Endometrium (tissue), 2 donors: Measurements from ENCODE around the gene ACP2.

Source experiments
- FAIRE-seq: peaks from 2 replicates; lab custom pipeline; 2012; peaks lifted over from hg19 to GRCh38; lab: Jason Lieb, UNC
- donor health status: control.
- donor health status: control.

Gene ACP2, protein sequence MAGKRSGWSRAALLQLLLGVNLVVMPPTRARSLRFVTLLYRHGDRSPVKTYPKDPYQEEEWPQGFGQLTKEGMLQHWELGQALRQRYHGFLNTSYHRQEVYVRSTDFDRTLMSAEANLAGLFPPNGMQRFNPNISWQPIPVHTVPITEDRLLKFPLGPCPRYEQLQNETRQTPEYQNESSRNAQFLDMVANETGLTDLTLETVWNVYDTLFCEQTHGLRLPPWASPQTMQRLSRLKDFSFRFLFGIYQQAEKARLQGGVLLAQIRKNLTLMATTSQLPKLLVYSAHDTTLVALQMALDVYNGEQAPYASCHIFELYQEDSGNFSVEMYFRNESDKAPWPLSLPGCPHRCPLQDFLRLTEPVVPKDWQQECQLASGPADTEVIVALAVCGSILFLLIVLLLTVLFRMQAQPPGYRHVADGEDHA

DNA sequence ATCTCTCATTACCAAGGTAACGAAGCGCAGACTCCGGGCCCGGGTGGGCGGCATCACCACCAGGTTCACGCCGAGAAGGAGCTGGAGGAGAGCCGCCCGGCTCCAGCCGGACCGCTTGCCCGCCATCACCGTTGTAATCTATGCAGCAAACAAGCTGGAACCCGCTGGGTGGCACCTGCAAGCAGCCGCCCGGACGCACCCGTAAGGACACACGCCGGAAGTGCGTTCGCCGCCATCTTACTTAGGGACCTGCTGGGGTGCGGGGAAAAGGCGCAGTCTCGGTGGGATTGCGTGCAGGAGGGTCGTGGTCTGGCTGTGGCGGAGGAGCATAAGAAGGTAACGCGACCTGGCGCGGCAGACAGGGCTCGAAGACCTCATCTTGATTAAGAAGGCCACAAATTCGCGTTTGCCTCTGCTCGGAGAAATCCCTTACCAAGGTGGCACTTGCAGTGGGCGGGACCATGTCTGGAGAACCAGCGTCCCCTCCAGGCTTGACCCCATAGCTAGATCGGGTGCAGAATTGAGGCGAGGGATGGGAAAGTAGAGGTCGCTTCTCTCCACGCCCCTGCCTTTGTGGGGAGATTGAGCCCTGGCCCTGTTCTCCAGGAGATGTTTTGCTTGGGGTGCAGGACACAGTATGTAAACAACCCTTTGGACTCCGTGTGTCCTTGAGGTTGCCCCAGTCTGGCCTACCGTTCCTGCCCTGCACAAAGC is at the start of gene ACP2:
ACP2 (minus strand) TSS at position 151 of the 714 bp plus-strand sequence; CDS start at position 126, 25 bp downstream.
- FAIRE-seq: no peak

DNA sequence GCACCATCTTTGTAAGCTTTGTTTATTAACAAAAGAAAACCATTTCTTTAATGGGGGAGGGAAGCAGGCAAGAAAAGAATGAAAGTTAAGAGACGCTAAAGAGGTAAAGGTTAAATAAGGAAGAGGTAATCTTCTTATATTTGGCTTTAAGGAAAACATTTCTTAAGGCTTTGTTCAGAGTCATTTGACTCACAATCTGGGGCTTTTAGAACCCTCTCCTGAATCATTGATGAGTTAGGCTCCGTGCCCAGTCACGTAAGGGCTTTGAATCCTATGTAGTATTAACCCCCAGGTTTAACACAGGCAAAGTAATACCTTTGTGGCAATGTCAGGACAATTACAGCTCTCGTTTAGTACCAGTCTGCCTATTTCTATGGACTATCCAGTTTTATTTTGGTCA is 47.4 kb upstream of the ACP2 start:
- no peak for FAIRE-seq

DNA sequence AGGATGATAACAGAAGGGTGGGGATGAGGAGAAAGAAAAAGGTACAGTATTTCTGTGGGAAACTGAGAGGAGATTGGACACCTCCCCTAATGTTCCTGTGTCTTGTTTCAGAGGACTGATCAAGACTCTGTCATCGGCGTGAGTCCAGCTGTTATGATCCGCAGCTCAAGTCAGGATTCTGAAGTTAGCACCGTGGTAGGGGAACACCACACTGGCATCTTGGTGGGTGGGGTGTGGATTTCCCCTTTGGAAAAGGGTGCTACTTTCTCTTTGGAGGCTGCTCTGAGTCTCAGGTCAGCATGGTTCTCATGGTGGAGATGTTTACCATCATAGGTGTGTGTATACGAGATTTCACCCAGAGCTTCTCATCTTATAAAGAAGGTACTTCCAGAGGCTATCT is 46.8 kb upstream of the ACP2 start:
- no peak for FAIRE-seq

DNA sequence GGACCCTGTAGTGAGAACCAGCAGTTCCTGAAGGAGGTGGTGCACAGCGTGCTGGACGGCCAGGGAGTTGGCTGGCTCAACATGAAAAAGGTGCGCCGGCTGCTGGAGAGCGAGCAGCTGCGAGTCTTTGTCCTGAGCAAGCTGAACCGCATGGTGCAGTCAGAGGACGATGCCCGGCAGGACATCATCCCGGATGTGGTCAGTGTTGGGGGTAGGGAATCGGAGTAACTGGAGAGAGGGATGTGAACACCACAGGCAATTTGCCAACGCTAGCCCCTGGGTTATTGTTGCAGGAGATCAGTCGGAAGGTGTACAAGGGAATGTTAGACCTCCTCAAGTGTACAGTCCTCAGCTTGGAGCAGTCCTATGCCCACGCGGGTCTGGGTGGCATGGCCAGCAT is 41.2 kb upstream of the ACP2 start:
- no peak for FAIRE-seq

DNA sequence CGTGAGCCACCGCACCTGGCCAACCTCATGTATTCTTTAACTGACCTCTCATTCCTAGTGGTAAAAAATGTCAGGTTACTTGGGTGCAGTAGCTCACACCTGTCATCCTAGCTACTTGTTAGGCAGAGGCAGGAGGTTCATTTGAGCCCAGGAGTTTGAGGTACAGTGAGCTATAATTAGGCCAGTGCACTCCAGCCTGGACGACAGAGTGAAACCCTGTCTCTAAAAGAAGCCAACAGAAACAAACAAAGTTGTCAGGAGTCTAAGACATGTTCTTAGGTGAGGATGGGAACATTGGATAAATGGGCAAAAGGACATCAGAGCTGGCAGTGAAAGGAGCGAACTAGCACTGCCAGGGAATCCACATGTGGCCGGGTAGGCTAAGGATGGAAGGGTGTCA is 39.5 kb upstream of the ACP2 start:
- no peak for FAIRE-seq

DNA sequence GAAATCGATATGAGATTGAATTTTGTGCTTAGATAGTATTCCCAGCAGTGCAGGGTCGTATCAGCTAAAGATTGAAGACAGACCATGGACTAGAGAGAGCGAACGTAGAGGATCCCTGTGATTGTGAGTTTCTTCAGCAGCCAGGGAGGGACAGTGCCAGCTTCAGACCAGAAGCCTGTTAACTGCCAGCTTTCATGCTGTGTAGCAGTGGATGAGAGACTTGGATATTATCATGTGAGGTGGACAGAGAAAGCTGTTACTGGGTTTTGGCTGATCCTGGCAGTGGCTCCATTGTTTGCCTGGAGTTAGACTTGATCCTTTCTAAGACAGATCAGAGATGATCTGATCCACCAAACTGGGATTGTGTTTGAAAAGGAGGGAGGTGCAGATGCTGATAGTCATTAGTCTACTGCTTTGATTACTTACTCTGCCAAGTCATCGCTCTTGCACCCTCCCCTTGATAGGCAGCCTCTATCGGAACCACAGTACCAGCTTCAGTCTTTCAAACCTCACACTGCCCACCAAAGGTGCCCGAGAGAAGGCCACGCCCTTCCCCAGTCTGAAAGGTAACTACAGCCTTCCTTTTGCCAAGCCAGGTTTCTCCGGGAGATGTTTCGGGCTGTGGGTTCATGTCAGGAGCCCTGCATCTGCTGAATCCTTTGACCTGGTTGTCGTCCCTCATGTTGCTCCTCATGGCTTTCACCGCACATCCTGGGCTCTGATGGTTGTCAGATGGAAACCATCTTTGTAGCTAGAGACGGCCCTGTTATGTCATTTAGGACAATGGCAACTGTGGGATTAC is 37.6 kb upstream of the ACP2 start:
- FAIRE-seq: no peak

DNA sequence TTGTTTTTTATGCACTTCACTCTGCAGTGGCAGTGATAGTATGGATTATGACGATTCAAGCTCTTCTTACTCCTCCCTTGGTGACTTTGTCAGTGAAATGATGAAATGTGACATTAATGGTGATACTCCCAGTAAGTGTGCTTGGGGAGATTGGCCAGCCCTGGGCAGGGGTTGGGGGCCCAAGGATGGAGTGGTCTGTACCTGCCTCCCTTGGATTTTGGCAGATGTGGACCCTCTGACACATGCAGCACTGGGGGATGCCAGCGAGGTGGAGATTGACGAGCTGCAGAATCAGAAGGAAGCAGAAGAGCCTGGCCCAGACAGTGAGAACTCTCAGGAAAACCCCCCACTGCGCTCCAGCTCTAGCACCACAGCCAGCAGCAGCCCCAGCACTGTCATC is 35.5 kb upstream of the ACP2 start:
- no peak for FAIRE-seq

DNA sequence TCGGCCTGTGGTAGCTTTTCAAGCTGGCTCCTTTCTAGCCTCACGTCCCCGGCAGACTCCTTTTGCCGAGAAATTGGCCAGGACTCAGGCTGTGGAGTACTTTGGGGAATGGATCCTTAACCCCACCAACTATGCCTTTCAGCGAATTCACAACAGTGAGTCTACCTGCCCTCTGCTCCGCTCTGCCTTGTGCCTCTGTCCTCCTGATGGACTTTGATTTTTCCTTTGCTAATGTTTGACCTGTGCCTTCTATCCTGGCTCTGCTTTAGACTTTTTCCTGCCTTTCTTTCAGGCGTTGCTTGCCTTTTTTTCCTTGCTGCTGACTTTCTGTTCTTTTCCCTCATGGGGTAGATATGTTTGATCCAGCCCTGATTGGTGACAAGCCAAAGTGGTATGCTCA is 33.8 kb upstream of the ACP2 start:
- FAIRE-seq: no peak

DNA sequence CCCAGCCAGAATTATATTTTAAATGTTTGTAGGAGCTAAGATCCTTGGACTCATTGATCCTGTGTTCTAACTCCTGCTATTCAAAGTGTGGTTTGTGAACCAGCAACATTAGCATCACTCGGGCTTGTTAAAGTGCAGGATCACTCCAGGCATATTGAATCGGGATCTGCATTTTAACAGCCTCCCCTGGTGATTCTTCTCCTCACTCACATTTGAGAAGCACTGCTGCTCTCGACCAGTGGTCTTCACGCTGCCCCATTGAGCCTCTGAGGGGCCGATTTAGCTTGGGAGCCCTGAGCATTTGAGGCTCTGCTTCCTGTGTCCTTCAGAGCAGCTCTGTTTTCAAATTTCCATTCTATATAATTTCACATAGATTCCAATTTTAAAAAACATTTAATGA is 32.2 kb upstream of the ACP2 start:
- FAIRE-seq: no peak

DNA sequence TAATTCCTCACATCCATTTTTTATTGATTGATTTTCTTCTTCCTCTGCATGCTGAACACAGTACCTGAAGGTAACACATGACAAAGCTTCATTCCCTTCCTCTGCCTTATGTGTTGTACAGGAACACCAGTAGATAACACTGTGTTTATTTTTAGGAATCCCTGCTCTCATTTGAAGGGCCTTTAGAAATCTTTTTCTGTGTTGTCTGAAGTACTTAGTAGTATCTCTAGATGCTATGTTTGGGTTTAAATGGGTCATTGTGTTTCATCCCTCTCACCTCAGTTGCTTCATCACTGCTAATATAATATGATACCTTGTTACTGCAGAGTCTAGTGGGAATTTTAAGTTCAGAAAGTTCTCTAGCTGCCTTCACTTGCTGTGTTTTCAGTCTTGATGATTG is 31.5 kb upstream of the ACP2 start:
- FAIRE-seq: no peak

DNA sequence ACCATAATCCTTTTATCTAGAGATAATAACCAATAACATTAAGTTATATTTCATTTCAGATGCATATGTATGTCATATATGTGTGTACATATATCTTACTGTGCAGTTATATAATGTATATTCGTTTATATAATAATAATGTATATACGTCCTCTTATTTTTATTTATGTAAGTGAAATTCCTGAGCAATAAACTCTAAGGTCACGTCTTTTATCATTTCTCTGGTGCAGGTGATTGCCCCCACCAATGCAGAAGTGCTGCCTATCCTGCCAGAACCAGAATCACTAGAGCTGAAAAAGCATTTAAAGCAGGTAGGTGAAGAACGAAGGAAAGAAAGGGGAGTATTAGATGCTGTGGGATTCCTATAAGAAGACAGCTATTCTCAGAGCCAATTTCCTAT is 30.2 kb upstream of the ACP2 start:
- no peak for FAIRE-seq

DNA sequence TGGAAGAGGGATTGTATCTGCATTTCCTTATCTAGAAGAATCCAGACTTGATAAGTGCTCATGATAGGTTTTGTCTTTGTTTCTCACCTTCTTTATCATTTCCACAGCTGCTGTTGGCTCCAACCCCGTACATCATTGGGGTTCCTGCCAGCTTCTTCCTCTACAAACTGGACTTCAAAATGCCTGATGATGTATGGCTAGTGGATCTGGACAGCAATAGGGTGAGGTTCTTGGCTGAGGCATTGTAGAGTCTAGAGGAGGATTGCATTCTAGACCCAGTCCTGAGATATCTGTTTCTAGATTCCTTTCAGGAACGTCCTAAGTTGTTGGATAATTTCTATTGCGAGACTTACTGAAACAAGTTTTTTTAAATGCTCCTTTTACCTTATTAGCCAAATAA is 29.4 kb upstream of the ACP2 start:
- FAIRE-seq: no peak

DNA sequence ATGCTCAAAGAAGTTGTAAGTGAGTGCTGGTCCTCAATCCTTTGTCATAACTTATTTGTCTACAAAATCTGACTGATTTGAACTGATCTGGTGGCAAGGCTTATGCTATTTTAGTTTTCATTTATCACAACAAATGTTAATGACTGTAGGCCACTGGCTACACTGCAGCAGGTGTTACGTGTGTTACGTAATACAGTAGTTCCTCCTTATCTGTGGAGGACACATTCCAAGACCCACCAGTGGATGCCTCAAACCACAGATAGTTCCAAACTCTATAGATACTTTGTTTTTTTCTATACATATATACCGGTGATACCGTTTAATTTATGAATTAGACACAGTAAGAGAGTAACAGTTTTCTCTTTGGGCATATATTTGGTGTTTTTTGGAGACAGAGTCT is 28.3 kb upstream of the ACP2 start:
- FAIRE-seq: no peak

DNA sequence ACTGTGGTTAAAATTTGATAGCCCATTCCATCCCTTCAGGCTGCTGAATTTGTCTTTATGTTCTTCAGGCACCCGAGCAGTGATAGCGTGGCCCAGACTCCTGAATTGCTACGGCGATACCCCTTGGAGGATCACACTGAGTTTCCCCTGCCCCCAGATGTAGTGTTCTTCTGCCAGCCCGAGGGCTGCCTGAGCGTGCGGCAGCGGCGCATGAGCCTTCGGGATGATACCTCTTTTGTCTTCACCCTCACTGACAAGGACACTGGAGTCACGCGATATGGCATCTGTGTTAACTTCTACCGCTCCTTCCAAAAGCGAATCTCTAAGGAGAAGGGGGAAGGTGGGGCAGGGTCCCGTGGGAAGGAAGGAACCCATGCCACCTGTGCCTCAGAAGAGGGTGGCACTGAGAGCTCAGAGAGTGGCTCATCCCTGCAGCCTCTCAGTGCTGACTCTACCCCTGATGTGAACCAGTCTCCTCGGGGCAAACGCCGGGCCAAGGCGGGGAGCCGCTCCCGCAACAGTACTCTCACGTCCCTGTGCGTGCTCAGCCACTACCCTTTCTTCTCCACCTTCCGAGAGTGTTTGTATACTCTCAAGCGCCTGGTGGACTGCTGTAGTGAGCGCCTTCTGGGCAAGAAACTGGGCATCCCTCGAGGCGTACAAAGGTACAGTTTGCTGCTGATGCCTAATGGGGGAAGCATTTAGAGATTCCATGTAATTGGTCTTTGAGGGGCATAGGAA is 26.1 kb upstream of the ACP2 start:
- no peak for FAIRE-seq

DNA sequence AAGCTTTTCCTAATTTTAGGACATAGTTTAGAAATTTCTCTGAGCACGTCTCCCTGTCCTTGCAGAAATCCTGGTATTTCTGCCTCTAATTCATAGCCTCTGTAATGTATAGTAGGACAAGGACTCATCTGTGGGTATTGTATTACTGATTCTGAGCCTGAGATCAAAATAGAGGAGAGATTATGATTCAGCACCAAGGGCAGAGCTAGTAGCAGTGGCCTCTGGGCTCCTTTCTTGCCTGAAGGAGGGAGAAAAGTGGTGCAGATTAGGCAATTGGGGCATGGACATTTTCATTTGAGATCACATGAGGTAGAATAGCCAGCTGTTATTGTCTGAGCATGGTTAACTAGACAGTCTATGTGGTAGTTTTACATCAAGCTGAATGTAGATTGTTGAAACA is 24.1 kb upstream of the ACP2 start:
- no peak for FAIRE-seq

DNA sequence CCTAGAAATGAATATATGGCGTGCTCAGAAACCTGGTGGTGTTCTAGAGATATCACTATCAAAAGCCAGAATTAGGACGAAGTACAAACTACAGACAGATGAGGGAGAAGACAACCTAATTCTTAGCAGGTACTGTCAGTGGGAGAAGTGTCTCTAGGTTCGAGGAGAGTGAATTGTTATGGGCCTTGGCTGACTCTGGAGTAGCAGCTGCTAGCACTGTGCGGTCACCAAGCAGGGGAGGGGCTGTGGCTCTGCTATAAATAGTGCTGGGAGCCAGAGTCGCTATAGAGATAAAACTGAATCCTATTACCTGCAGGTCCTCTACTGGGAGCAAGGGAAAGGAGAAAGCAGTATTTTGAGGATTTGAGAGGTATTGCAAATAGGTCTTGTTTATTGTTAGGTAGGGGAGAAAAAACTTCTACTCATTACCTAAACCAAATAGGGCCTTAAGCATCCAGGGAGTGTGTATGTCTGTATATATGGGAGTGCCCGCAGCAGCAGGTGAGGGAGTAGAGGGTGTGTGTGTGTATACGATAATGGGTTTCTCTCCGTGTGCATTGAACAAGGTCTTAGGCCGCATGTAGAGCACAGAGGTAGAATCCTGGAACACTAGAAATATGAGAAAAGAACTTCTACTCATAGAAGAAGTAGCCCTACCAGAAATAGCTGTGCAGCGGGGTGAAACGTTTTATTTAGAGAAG is 23.5 kb upstream of the ACP2 start:
- FAIRE-seq: no peak

DNA sequence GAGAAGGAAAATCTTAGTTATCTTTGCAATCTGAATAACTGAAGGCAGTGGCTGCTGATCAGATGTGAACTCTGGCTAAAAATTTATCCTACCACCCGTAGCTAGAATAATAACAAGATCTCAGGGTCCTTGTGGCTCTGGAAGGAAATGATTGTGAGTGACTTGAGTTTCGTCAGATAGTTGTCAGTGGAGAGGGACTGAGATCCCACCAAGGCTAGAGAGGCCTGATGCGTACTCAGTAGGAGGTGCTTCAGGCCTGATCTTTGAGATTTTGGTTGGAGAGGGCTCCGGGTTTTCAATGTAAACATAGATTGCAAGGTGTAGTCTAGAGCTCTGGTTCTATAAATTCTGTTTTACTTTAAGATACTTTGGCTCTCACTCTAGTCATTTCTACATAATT is 22.7 kb upstream of the ACP2 start:
- FAIRE-seq: no peak

DNA sequence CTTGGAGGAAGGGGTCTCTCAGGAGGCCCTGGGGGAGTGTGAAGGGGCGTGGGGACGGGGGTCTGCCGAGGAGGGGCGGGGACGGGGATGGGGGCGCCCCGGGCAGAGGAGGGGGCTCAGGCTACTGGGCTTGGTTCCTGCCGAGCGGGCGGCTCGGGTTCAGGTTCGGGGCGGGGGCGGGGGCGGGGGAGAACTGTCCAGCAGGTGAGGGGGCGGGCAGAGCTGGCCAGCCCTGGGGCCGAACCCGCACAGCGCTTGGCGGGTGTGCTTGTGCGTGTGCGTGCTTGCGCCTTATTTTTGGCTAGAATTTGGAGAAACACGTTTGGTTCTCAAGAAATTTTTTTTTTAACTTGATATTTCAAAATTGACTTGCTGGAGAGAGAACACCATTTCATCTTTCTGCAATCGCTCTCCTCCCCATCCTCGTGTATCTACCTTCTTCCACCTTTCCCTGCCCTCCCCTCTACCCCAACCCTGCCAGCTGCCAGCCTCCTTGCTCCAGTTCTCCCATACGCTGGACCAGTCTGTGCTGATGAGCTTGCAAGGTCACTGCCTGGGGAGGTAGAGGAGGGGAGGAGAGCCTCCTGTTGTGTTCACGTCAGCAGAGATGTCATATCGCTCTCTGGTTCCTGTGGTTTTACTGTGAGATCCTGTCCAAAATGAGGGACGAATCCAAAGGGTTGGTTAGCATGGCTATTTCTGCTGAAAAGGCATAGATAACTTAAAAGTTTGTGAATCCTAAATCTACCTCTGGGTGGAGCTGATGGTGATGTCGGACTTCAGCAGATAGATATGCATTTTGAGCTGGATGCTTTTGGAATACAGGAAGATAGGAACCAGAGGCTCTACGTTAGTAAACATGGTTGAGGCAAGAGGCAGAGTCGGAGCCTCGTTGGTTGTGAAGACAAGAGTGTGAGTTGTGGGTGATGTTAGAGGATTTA is 22.0 kb upstream of the ACP2 start:
- no peak for FAIRE-seq

DNA sequence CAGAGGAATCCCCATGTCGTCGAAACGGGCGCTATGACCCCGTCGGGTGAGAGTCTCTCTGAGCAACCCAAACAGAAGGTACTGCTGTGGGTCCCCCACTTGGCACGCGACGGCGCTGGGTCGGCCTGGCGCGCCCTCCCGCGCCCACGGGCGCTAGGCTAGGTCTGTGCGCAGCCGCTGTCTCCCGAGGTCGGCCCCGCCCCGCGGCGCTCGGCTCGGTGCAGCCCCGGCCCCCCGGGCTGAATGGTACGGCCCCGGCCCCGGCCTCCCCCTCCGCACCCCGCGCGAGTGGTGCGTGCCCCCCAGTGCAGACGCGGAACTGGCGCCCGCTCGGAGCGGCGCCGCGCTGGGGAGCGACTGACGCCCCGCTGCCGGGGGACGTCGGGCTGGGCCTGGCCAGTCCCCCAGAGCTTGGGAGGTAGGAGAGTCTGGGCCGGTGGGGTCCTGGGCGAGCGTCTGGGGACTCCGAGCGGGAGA is 21.3 kb upstream of the ACP2 start, which contains the start of gene MADD:
MADD (plus strand) TSS at position 305 of the 477 bp plus-strand sequence.
- no peak for FAIRE-seq
